GM12864 (cell line): ENCODE data around the gene TNRC6B.

Source experiments
- DNase-seq: peaks from one replicate; pipeline ENCODE4 v3.0.0-alpha.2; 2011; ENCODE audit warnings: low read depth
- H3K4me3 ChIP-seq: 2 replicates; pipeline ENCODE4 v1.5.1; 2011; ENCODE audit warnings: mild to moderate bottlenecking, low read depth, low read length, control low read depth
- CTCF ChIP-seq: IDR thresholded peaks from 2 replicates; pipeline ENCODE4 v1.5.1; 2011; ENCODE audit warnings: low read depth, mild to moderate bottlenecking, moderate library complexity, low read length, control low read depth, inconsistent platforms; ENCODE audit errors: missing control alignments

The TNRC6B gene

GRCh38 chr22:40322818-40323447 is 145.2 kb downstream of the TNRC6B start:
- no peak overlapping the region for H3K4me3 ChIP-seq
- TF ChIP-seq CTCF: no peak
- DNase-seq: no peak

DNA sequence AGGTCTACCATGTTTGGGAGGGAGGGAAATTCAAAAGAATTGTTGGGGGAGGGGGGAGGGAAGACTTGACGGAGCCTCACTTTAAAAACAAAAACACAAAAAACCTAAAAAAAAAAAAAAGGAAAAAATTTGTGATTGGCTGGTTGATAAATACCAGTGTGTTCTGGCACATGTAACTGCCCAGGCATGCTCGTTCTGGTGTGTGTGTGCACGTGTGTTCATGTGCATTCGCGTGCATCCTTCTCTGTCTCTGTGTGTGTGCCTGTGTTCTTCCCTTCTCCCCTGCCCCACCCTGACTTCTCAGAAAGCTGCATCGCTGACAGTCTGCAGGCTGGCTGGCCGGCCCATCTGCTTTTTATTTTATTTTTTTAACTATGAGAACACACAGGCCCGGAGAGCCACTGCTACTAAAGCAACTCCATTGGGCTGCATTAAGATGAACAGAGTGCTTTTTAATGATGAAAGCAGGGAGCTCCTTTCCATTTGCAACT is 146.0 kb downstream of the TNRC6B start:
- no peak for DNase-seq
- TF ChIP-seq CTCF: no peak
- H3K4me3 ChIP-seq: no peak overlapping the region

DNA sequence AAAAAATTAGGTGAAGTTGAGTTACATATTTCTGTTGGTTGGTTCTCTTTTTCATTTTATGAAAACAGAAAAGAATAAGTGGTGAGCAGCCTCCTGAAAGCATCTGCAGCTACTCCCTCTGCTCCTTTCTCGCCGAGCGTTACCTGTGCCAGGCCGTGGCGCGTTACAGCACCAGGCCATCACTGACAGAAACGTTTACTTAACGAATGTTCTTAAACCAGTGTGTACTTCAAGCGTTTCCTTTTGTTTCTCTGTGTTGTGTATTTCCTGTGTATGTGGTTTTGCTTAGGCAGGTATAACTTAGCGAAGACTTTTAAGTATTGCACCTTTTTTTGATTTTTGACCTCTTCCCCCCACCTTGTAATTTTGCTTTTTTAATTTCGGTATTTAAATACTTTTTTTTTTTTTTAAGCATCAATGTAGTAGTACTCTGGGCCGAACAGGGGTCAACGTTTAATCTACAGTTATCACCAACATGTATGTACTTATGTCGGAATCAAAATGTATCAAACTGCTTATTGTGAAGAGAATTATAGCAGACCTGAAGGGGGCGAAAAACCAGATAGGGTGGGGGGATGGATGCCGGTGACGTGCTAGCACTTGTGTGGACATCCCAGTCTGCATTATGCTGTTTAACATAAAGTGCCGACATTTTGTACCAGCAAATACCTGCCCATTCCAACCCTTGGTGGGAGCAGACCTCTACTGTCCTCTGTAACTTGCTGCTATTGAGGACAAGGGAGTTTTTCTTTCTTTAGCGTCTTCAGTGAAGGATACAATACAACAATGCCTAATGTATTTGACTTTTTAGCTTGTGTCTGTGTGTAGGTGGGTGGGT is 147.0 kb downstream of the TNRC6B start:
- no peak for DNase-seq
- no peak overlapping the region for H3K4me3 ChIP-seq
- no peak for TF ChIP-seq CTCF

GRCh38 chr22:40325315-40325714 is 147.6 kb downstream of the TNRC6B start:
- no peak for DNase-seq
- no peak overlapping the region for H3K4me3 ChIP-seq
- TF ChIP-seq CTCF: no peak

- no peak for TF ChIP-seq CTCF
- DNase-seq: no peak
- H3K4me3 ChIP-seq: no peak overlapping the region
Measured at GRCh38 chr22:40326905-40327735, 149.4 kb downstream of the TNRC6B start.

DNA sequence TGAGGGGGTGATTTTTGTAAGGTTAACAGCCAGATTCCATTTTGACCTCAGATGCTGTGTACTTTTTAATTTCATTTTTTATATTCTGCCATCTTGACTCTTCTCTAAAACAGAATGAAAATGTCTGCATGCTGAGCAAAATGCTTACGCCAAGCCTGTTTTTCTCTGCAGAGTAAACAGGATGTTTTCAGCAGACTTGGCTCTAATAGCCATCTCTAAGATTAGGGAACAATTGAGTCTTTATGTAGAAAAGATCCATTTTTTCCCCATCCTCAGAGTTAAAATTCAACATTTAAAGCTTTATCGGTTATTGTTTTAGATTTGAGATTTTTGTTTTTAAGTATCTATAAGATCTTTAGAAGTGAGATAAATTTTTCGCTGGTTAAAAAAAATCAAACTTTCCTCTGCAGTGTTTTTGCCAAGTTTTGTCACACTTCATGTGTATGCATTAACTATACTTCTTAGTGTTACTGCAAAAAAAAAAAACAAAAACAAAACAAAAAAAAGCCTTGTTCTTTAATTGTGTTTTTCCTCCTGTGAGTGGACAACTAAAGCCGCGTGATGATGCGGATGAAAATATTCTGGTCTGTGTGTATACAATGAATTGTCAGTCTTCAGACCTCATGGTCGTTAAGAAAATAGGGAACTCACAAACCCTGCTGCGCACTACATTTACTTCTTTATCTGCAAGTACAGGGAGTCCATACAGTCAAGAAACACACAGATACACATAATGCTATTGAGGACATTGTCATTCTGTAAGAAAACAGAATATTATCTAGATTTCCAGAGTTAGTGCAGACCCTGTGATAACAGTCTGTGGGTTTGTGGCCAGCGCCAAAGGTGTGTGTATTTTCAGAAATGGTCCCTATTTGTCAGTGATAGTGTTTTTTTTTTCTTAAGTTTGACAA is 151.1 kb downstream of the TNRC6B start:
- H3K4me3 ChIP-seq: no peak overlapping the region
- DNase-seq: no peak
- no peak for TF ChIP-seq CTCF
